Activated effector memory CD4-positive, alpha-beta T cell treated with Interleukin-2 at 50 U/mL for 16 hours (primary cell): Measurements from ENCODE around the gene RPS6KA2.
A peak's percentile ranks its signal among the peaks of the same experiment; 100 is the strongest.

ENCODE experiments used
- DNase-seq: peaks from one replicate; pipeline ENCODE4 v3.0.0-alpha.2; 2020

The RPS6KA2 gene

GRCh38 chr6:166633732-166634535 is 6.9 kb upstream of the RPS6KA2 start:
- DNase-seq = no peak

- DNase-seq = no peak
These were observed 5.7 kb upstream of the RPS6KA2 start for GRCh38 chr6:166632731-166633130.

- DNase-seq = no peak
These were observed 3.4 kb upstream of the RPS6KA2 start for GRCh38 chr6:166630462-166630861.

- no peak for DNase-seq
These were observed 2.6 kb upstream of the RPS6KA2 start for GRCh38 chr6:166629628-166630027.

GRCh38 chr6:166627875-166628801 is 1.1 kb upstream of the RPS6KA2 start:
- DNase-seq = peak; percentile 53

GRCh38 chr6:166626177-166627032 is 646 bp downstream of the RPS6KA2 start:
- DNase-seq = peak; percentile 19

GRCh38 chr6:166625356-166625755 is 1.7 kb downstream of the RPS6KA2 start:
- no peak for DNase-seq

- DNase-seq = no peak
These were observed 2.8 kb downstream of the RPS6KA2 start for GRCh38 chr6:166624275-166624674.

GRCh38 chr6:166623318-166623717 is 3.7 kb downstream of the RPS6KA2 start:
- no peak for DNase-seq

GRCh38 chr6:166621114-166621540 is 5.9 kb downstream of the RPS6KA2 start:
- DNase-seq = no peak

GRCh38 chr6:166620478-166621113 is 6.5 kb downstream of the RPS6KA2 start:
- no peak for DNase-seq

- no peak for DNase-seq
These were observed 7.1 kb downstream of the RPS6KA2 start for GRCh38 chr6:166619912-166620311.

- DNase-seq = no peak
These were observed 7.9 kb downstream of the RPS6KA2 start for GRCh38 chr6:166618866-166619761.

- DNase-seq = no peak
These were observed 8.8 kb downstream of the RPS6KA2 start for GRCh38 chr6:166618251-166618650.

GRCh38 chr6:166617359-166617758 is 9.7 kb downstream of the RPS6KA2 start:
- DNase-seq = no peak

- DNase-seq = no peak
These were observed 10.5 kb downstream of the RPS6KA2 start for GRCh38 chr6:166616261-166617238.

GRCh38 chr6:166615059-166615770 is 11.8 kb downstream of the RPS6KA2 start:
- DNase-seq = no peak

- DNase-seq = no peak
These were observed 12.5 kb downstream of the RPS6KA2 start for GRCh38 chr6:166614589-166614988.

- no peak for DNase-seq
These were observed 12.9 kb downstream of the RPS6KA2 start for GRCh38 chr6:166614171-166614583.
